CD4-positive, alpha-beta T cell treated with Interleukin-15 for 4 hours (primary cell): ENCODE results near the gene NFKBIZ.
A peak's percentile ranks its signal among the peaks of the same experiment; 100 is the strongest.
"Not testable (repeated sequence)": the region's sequence is repeated elsewhere in the genome, so short reads cannot be mapped to it uniquely, and the experiment has no call there.

Experiments
- DNase-seq: peaks from one replicate; pipeline ENCODE4 v3.0.0-alpha.2; 2020; ENCODE audit warnings: low spot score

NFKBIZ gene

GRCh38 chr3:101851072-101851770 is 1.9 kb downstream of the NFKBIZ start:
- peak; percentile 65 for DNase-seq

GRCh38 chr3:101851850-101852714 is 2.8 kb downstream of the NFKBIZ start:
- no peak for DNase-seq

GRCh38 chr3:101852983-101853840 is 3.9 kb downstream of the NFKBIZ start:
- DNase-seq: no peak

GRCh38 chr3:101853982-101854381 is 4.7 kb downstream of the NFKBIZ start:
- no peak for DNase-seq

GRCh38 chr3:101854608-101855304 is 5.4 kb downstream of the NFKBIZ start:
- DNase-seq: no peak

- DNase-seq: no peak
Measured at GRCh38 chr3:101857301-101857741, 8.0 kb downstream of the NFKBIZ start.

- DNase-seq: no peak
Measured at GRCh38 chr3:101858464-101859030, 9.2 kb downstream of the NFKBIZ start.

GRCh38 chr3:101859882-101860448 is 10.7 kb downstream of the NFKBIZ start:
- no peak for DNase-seq

- DNase-seq: no peak
Measured at GRCh38 chr3:101861212-101861788, 12.0 kb downstream of the NFKBIZ start.

- DNase-seq: no peak
Measured at GRCh38 chr3:101861789-101862415, 12.6 kb downstream of the NFKBIZ start.

- no peak for DNase-seq
Measured at GRCh38 chr3:101862416-101863165, 13.3 kb downstream of the NFKBIZ start.

- DNase-seq: not testable (repeated sequence)
Measured at GRCh38 chr3:101864926-101865325, 15.6 kb downstream of the NFKBIZ start.

GRCh38 chr3:101865751-101866509 is 16.6 kb downstream of the NFKBIZ start:
- no peak for DNase-seq

- DNase-seq: no peak
Measured at GRCh38 chr3:101867511-101867910, 18.2 kb downstream of the NFKBIZ start.

GRCh38 chr3:101867996-101868395 is 18.7 kb downstream of the NFKBIZ start:
- no peak for DNase-seq

GRCh38 chr3:101868534-101869464 is 19.5 kb downstream of the NFKBIZ start:
- DNase-seq: no peak

GRCh38 chr3:101870138-101870537 is 20.8 kb downstream of the NFKBIZ start:
- no peak for DNase-seq
